Inferior parietal cortex (tissue), 1 donor: ENCODE results near the gene KRTAP19-8.

Source experiments
- DNase-seq: peaks from one replicate; pipeline ENCODE4 v3.0.0-alpha.2; 2016; ENCODE audit errors: extremely low spot score

KRTAP19-8 gene, protein sequence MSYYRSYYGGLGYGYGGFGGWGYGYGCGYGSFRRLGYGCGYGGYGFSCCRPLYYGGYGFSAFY

DNA sequence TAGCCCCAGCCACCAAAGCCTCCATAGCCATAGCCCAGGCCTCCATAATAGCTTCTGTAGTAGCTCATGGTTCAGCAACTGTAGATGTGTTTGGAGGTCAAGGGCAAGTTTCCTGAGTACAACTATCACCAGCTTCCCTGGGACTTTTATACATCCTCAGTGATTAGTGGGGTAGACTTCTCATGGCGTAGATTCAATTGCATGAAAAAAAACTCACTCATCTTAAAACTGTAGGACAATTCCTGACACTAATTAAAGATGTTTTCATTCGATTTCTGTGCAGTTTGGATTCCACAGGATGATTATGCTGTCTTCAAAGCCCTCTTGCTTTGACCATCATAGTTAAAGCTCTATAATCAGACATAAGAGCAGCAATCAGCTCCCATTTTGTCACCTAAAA is at the start of gene KRTAP19-8:
KRTAP19-8 (minus strand) TSS at position 101 of the 400 bp plus-strand sequence; CDS start at position 68, 33 bp downstream.
- DNase-seq = no peak

DNA sequence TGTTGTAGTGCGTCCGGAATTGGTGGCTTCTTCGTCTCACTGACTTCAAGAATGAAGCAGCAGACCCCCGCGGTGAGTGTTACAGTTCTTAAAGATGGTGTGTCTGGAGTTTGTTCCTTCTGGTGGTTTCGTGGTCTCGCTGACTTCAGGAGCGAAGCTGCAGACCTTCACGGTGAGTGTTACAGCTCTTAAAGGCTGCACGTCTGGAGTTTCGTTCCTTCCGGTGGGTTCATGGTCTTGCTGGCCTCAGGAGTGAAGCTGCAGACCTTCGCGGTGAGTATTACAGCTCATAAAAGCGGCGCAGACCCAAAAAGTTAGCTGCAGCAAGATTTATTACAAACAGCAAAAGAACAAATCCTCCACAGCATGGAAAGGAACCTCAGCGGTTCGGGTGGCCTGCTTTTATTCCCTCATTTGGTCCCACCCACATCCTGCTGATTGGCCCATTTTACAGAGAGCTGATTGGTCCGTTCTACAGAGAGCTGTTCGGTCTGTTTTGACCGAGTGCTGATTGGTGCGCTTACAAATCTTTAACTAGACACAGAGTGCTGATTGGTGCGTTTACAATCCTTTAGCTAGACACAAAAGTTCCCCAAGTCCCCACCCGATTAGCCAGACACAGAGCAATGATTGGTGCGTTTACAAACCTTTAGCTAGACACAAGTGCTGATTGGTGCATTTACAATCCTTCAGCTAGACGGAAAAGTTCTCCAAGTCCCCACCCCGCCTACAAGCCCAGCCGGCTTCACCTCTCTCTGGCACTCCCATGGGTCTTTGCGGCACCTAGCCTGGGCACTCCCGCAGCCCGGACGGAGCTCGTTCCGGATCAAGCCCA is 49.6 kb upstream of the KRTAP19-8 start:
- no peak for DNase-seq

DNA sequence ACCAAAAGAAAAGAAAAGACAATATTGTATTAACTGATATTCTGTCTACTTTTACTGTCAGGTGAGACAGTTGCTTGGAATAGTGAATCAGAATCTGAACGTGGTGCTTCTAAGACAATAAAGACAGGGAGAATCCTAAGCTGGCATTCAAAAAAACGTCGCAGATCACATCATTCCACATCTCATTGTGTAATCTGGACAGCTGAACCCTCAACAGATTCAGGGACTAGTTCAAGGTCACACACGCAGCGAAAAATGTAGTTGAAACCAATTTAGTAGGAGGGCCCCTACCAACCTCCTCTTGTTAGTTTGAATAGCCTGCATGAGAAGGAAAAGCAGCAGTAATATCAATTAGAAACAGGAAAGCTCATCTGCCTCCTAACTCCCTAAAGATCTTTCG is 46.4 kb upstream of the KRTAP19-8 start:
- no peak for DNase-seq

DNA sequence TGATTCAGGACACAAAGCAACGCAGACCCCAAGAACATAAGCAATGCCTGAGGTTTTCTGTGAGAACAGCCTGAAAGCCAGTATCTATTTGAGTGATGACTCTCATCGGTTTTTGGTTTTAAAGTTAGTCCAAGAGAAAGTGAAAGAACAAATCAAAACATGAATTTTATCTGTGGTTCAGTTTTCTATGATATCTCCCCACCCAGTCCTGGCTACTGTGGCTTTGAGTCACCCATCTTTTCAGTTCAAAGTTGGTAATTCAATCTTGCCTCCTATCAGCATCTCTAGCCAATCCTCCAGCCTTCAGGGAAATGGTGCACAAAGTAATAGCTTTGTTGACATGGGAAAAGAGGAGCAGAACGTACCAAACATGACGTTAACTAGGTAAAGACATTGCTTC is 40.5 kb upstream of the KRTAP19-8 start:
- DNase-seq = no peak

DNA sequence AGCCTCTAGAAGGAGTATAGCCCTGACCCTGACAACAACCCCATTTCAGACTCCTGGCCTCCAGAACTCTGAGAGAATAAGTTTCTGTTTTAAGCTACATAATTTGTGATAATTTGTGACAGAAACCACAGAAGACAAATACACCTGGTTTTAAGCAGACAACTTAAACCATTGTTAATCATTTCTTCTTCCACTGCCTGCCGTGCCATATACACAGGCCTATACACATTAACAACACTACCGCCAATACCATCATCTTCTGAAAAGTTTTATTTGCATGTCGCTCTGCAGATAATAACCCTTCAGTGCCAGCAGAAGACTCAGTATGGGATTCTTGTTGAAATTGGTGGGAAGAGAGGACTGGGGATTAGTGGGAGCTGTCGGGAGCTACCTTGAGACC is 39.9 kb upstream of the KRTAP19-8 start:
- DNase-seq = no peak

DNA sequence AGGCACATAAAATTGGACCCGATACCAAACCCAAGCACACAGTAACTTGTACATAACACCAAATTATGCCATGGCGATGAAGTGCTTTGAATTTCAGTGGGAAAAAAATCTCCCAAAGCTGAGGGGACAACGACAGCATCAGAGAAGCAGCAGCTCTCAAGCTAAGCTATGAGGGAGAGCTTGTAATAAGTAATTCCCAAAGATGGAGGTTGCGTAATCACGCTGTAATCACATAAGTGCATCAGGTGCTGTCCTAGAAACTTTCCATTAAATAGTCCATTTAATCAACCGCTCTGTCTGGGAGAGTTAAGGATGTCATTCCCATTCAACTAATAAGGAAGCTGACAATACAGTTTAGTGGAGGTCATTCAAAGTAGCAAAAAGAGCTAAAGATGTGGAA is 37.6 kb upstream of the KRTAP19-8 start:
- no peak for DNase-seq

DNA sequence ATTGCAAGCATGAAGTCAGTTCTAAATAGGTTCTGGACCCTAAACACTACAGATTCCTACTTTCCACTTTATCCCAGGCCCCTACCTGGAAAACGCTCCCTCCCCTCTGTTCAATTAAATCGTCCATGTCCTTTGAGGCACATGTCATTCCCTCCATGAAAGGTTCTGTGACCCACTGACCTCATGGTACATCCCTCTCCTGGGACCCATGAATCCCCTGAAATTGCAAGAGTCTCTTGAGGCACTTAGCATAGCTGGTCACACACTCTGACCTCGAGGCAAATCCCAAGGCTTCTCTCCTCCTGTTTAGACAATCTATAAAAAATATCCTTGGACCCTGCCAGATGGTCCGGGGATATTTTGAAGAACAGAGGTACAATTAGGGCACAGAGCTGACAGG is 34.3 kb upstream of the KRTAP19-8 start:
- DNase-seq = no peak

DNA sequence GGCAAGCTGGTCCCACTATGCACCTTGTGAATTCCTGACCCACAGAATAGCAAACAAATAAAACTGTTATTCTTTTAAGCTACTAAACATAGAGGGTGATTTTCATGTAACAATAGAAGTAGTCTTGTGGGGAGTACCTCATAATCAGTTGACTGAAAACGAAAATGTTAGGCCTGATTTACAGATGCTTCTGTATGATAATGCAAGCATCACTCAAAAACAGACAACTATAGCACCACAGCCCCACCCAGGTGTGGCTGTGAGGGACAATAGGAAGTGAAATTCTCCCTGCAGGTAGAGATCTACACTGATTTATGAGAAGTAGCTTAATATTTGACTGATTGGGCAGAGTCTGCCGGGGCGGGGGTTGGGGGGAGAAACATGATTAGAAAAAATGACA is 26.5 kb upstream of the KRTAP19-8 start:
- no peak for DNase-seq

DNA sequence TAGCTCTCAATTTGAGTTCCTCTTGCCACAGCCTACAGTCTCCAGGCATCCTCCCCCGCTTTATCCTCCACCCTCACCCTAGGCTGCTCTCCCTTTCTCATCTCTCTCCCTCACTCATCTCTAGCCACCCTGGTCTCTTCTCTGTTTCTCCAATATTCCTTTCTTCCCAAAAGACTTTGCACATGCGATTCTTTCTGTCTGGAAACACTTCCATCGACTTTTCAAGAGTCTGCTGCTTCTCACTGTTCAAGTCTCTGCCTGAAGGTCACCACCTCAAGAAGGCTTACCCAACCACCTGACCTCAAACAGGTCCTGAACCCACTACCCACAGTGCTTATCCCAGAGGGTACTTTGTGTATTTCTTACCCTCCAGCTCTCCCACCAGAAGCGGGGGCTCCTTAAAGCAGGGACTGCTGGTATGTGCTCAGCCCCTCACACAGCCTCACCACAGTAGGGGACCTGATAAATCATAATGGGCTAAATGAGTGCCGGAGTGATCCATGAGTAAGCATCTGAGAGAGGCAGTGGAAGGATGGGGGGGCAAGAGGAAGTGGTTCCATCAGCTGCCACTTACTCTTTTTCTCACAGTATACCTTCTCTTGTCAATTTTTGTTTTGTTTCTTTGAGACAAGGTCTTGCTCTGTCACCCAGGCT is 14.3 kb upstream of the KRTAP19-8 start:
- DNase-seq = no peak

DNA sequence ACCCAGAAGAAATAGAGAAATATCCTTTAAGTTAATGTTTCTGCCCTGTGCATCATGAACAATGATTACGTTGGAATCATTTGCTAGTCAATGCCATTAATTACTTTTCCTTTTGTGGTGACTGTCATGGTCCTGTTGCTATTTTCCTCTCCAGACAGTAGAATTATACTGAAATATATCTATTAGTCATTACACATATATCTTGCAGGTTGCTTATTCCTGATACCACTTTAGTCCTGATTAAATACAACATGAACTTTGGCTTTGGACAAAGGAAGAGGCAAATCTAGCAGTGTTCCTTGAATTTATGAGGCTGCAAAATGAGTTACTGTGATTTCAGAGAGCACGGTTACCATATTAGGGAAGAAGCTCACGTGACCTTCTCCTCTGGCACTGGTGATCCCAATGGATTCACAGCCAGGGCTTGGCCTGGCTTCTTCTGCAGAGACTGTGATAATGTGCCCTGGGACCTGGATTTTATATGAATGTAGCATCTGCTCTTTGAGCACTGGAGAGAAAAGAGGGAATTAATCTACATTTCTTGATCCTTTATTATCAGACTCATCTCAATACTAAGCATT is 12.4 kb upstream of the KRTAP19-8 start:
- DNase-seq = no peak

DNA sequence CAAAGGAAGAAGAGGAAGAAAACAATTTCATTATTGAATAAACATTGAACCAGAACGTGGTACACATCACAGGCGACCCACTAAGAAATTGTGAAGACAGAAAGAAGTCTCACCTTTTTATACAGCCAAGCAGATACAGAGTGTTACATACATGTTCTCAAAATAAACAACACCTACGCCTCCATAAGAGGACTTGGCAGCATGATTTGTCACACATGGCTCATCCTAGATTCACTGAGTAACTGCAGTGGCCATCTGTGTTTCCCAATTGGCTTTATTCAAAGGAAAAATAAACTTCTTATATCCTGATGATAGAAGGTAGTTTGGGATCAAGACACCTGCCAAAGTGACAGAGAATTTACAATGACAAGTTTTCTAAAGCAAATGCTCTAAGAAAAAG is 7.6 kb upstream of the KRTAP19-8 start:
- DNase-seq = peak; percentile 60

DNA sequence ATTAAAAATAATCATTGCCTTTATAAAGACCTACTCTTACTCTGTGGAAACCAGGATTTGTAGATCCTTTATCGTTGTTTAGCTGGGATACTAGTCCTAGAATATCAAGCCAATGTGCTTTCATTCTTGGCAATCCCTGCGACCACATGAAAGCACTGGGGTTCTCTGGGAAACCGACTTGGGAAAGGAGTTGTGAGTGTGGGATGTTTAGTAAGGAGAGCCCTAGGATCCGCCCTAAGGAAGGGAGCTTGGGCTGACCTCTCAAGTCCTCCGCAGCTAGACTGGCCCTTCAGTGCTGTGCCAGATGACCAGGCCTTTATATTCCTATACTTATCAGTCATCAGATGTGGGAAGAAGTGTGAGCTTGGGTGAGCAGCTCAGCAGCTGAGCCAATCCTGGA is 5.2 kb upstream of the KRTAP19-8 start:
- DNase-seq = no peak

DNA sequence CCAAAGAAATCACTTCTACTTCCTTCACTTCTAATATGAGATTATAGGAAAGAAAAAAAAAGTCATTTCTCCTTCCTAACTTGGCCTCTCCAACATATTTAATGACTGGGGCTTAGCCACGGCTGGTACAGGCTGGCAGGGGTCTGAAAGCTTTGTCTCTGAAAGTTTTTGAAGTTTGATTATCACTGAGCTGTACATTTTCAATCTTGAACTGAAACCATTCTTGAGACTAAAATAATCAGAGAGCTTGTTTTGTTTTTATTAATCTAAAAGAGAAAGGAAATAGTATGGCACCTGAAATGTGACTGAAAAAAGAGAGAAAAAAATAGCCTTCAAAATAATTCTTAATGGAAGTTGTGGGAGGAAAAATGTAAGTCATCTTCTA is 3.8 kb upstream of the KRTAP19-8 start:
- DNase-seq = no peak

DNA sequence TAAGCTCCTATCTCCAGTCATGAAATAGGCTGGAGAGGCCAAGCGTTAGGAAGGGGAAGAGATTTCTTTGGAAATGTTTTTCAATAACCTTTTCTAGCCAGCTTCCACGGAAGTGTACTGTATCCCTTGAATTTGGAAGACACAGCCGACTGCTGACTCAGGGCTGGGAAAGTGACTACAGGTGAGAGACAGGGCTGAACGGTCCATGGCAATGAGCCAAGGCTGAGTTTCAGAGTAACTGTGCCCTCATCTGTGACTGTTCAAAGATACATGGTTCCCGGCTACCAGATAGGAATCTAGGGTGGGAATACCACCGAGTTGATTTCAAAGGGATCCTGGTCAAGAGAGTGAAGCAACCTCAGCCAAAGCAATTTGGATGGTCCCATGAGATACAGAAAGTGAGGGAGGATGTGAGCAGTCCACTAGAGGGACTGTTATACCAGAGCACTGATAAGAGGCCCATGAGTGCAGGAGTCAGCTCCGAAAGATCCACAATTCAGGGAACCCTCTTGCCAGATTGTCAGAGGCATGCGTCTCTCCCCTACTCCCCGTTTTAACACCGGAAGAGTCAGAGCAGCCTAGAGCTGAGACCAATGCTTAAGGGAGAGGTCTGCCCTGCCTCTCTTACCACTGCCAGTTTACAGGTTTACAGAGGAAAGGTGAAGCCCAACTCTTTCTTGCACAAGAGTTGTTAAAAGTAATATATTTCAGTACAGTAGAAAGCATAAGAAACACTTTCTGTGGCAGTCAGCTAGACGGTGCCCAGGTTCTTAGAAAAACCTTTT is 3.2 kb upstream of the KRTAP19-8 start:
- DNase-seq = no peak

DNA sequence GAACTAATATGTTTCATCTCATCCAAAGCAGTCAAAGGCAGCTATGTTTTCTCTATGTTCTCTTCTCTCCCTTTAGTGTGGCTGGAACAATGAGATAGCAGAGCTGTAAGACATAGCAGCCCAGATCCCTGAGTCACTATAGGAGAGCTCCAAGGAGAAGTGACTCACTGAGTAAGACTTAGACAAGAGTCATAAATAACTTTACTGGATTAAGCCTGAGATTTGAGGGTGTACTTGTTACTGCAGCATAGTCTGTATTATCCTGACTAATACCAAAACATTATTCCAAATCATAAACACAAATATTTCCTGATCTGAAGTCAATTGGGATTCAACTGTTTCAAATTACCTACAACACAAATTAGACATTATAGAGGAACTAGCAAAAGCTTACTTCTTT is 3.9 kb downstream of the KRTAP19-8 start:
- no peak for DNase-seq

DNA sequence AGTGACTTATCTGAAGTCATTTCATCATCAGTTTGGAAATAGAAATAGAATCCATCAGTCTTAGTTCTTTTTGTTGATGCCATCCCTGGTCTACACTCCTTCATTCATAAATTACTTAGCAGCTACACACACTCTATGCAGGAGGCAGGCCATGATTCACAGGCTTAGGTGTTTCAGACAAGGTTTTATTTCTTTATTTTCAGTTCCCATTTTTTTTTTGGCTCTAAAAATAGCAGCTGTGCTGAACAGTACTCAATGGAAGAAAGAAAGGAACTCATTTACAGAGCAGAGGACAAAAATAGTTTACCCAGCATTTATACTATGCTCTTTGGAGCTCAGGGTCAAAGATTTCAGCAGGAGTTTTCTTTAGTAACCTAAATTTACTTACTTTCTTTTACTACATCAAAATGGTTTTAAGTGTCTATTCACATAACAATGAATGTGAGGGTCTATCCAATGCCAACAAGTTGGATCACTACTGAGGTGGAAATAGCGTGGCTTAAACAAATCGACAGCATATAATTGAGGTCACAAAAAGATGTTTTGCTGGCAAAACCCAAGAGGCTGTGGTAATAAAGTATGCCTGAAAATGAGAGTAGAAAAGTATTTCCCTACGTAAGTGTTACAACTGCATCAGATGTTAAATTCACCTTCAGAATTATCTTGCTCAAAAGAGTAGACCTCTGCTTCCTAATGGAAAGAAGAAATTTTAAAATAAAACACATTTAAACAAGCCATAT is 7.7 kb downstream of the KRTAP19-8 start:
- no peak for DNase-seq

DNA sequence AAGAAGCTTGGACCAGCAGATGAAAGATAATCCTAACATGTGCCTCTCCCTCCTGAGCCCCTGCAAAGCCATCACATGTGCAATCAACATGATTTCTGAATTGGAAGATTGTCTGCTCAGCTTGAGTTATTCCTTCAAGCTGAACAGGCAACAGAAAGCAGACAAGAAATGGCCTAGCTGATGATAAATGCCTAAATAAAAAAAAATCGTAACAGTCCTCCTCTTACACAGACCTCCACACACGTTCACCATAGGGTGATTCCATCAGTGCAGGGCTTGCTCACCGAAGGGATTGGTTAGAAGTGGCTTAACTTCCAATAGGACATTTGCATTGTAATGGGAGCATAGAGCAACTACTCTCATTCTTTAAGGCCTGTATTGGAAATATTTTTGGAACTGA is 14.6 kb downstream of the KRTAP19-8 start:
- no peak for DNase-seq

DNA sequence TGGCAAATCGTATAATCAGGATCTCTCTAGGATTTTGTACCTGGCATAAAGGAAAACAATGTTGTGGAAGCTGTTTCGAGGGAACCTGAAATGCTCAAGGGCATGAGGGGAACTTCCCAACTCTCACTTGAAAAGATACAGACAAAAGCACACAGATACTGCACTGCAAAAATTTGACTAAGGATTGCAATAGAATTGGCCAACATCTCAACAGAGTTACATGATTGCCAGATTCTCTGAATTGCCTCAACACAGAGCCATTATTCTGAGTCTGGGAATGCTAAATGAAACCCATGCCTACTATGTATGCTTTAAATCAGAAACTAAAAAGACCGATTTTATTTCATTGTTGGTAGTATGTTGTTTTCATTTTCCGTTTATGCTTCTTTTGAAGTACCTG is 16.0 kb downstream of the KRTAP19-8 start:
- no peak for DNase-seq

DNA sequence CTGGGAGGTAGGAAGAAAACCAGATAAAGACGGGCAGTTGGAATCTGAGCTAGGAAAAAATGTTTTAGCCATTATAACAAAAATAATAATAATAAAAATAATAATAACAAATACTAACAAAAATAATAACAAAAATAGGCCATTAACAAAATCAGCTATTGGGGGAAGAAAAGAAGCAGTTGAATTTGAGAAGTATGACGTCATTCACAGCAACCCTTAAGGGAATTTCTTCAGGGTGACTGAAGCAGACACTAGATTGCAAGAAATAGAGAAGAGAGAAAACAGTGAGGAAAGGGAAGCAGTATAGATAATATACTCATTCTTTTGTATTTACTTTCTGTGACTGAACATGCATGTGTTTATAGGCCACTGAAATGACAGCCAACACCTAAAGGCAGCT is 20.0 kb downstream of the KRTAP19-8 start:
- no peak for DNase-seq

DNA sequence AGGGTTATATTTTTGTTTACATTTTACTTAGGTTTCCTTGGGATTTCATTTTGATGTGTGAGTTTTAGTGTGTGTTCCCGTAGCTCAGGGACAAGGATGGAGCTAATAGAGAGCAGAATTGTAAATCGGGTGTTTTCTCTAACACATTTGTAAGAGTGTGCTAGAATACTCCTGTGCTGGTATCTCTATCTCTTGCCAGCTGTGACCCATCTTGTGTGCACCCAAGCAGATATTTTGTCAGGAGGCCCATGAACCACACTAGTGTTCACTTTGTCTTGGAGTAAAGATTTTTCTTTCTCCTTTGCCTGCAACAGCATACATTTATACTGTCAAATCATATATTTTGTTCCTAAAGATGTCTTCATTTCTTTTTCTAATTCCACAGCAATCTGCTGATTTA is 23.4 kb downstream of the KRTAP19-8 start:
- DNase-seq = no peak
